NCI-H510A (cell line): Measurements from ENCODE around the gene SPRED2.

Source experiments
- DNase-seq: peaks from one replicate; lab custom pipeline; 2025; lab: John Stamatoyannopoulos, UW

The SPRED2 gene

GRCh38 chr2:65311049-65311448 lies 121.3 kb downstream of the SPRED2 start:
- no peak for DNase-seq

GRCh38 chr2:65309699-65310098 lies 122.7 kb downstream of the SPRED2 start:
- DNase-seq: peak; percentile 72

- DNase-seq: no peak
Observed at GRCh38 chr2:65305934-65306333, 126.5 kb downstream of the SPRED2 start.

GRCh38 chr2:65300761-65301711 lies 131.4 kb downstream of the SPRED2 start:
- no peak for DNase-seq

GRCh38 chr2:65300134-65300760 lies 132.2 kb downstream of the SPRED2 start:
- DNase-seq: no peak

- DNase-seq: no peak
Observed at GRCh38 chr2:65299246-65299645, 133.2 kb downstream of the SPRED2 start.

GRCh38 chr2:65298089-65298488 lies 134.3 kb downstream of the SPRED2 start:
- DNase-seq: no peak

GRCh38 chr2:65297544-65297943 lies 134.9 kb downstream of the SPRED2 start:
- no peak for DNase-seq

- DNase-seq: no peak
Observed at GRCh38 chr2:65296971-65297370, 135.4 kb downstream of the SPRED2 start.

- no peak for DNase-seq
Observed at GRCh38 chr2:65294701-65295100, 137.7 kb downstream of the SPRED2 start.

- no peak for DNase-seq
Observed at GRCh38 chr2:65294136-65294535, 138.3 kb downstream of the SPRED2 start.

- no peak for DNase-seq
Observed at GRCh38 chr2:65293376-65293775, 139.0 kb downstream of the SPRED2 start.

- DNase-seq: no peak
Observed at GRCh38 chr2:65292461-65293011, 139.9 kb downstream of the SPRED2 start.

- DNase-seq: no peak
Observed at GRCh38 chr2:65292106-65292400, 140.3 kb downstream of the SPRED2 start.

GRCh38 chr2:65291216-65292105 lies 140.9 kb downstream of the SPRED2 start:
- no peak for DNase-seq

GRCh38 chr2:65287364-65287763 lies 145.0 kb downstream of the SPRED2 start:
- DNase-seq: no peak

GRCh38 chr2:65282477-65283053 lies 149.8 kb downstream of the SPRED2 start:
- no peak for DNase-seq

GRCh38 chr2:65281627-65282351 lies 150.6 kb downstream of the SPRED2 start:
- no peak for DNase-seq

- DNase-seq: no peak
Observed at GRCh38 chr2:65279756-65280155, 152.6 kb downstream of the SPRED2 start.

GRCh38 chr2:65278531-65278981 lies 153.8 kb downstream of the SPRED2 start:
- no peak for DNase-seq
